ENCODE measurements around the gene MGAT4C. TPM values are rescaled to one million over a fixed set of nuclear protein-coding genes. Genes with fewer than 3 reads are reported as not detected.
"Not testable (repeated sequence)": the region's sequence is repeated elsewhere in the genome, so short reads cannot be mapped to it uniquely, and the experiment has no call there.

Gene MGAT4C
- 1 to 10 TPM; 1.6 to 1.9 (median 1.6) TPM for polyA plus RNA-seq (ENCODE audit: insufficient read length in 3 of 3)

- no peak for DNase-seq (ENCODE audit: low read depth in 3 of 3, low spot score in 2 of 3)
These were observed at the start of gene MGAT4C for GRCh38 chr12:86256163-86256562. Gene MGAT4C, minus strand, starts transcription at chr12:86256391.

GRCh38 chr12:86296396-86296795 is 40.2 kb upstream of the MGAT4C start:
- DNase-seq (ENCODE audit: low read depth in 3 of 3, low spot score in 2 of 3) = not testable (repeated sequence)

- no peak for DNase-seq (ENCODE audit: low read depth in 3 of 3, low spot score in 2 of 3)
These were observed 37.6 kb upstream of the MGAT4C start for GRCh38 chr12:86293682-86294240.

GRCh38 chr12:86292480-86292879 is 36.3 kb upstream of the MGAT4C start:
- DNase-seq (ENCODE audit: low read depth in 3 of 3, low spot score in 2 of 3) = no peak

DNA sequence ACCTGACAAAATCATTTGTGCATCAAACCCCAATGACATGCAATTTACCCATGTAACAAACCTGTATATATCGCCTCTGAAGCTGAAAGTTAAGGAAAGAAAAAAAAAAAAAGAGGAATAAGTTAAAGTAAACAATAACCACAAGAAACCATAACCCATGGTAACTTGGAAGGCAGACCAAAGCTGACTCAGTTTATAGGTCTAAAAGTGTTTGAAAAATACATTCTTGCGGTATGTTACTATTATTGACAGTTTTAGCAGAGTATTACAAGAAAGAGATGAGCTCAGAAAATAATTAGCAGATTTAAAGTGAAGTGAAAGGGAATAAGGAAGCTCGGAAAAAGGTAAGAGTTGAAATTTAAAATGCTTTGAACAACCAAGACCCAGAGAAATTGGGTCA is 34.4 kb upstream of the MGAT4C start:
- no peak for DNase-seq (ENCODE audit: low read depth in 3 of 3, low spot score in 2 of 3)

DNA sequence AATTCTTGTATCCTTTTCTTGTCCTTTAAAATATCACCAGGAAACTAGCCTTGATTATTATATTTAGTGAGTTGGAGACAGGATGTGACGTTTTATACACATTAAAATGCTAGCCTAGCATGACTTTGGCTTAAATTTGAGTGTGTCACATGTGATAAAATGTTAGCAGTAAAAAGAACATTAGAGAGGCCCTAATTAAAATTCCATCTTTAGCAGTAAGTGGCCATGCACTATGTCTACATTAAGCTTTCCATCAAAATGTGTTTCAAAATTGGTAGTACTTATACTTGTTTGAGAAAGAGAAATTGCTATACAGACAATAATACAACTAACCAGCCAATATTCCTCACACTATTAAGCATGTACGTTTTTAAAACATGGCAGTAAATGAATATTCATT is 29.9 kb upstream of the MGAT4C start:
- DNase-seq (ENCODE audit: low read depth in 3 of 3, low spot score in 2 of 3) = no peak

DNA sequence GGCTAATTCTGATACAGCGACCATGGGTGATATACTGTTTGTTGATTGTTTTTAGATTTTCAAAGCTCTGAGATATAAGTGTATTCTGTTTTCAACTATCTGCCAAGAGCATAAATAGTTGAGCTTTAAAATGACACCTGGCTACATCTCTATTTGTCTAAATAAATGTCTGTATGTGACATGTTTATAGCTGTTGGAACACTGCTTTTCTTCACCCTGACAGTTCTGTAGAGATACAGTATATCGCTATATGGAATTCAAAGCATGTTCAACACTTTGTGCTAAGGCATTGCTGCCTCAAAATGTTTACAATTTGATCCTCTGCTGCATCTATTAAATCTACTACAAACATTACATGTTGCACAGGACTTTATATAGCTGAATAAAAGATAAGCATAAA is 27.4 kb upstream of the MGAT4C start:
- DNase-seq (ENCODE audit: low read depth in 3 of 3, low spot score in 2 of 3) = no peak

- DNase-seq (ENCODE audit: low read depth in 3 of 3, low spot score in 2 of 3) = no peak
These were observed 19.2 kb upstream of the MGAT4C start for GRCh38 chr12:86275356-86275755.

DNA sequence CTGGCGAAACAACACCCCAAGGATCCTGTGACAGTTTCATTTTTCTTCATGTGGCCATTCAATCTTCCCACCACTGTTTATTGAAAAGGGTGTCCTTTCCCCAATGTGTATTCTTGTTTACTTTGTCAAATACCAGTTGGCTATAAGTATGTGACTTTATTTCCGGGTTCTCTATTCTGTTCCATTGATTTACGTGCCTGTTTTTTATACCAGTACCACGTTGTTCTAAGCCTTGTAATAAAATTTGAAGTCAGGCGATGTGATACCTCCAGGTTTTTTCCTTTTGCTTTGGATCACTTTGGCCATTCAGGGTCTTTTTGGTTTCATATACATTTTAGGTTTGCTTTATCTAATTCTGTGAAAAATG is 9.1 kb upstream of the MGAT4C start:
- no peak for DNase-seq (ENCODE audit: low read depth in 3 of 3, low spot score in 2 of 3)

DNA sequence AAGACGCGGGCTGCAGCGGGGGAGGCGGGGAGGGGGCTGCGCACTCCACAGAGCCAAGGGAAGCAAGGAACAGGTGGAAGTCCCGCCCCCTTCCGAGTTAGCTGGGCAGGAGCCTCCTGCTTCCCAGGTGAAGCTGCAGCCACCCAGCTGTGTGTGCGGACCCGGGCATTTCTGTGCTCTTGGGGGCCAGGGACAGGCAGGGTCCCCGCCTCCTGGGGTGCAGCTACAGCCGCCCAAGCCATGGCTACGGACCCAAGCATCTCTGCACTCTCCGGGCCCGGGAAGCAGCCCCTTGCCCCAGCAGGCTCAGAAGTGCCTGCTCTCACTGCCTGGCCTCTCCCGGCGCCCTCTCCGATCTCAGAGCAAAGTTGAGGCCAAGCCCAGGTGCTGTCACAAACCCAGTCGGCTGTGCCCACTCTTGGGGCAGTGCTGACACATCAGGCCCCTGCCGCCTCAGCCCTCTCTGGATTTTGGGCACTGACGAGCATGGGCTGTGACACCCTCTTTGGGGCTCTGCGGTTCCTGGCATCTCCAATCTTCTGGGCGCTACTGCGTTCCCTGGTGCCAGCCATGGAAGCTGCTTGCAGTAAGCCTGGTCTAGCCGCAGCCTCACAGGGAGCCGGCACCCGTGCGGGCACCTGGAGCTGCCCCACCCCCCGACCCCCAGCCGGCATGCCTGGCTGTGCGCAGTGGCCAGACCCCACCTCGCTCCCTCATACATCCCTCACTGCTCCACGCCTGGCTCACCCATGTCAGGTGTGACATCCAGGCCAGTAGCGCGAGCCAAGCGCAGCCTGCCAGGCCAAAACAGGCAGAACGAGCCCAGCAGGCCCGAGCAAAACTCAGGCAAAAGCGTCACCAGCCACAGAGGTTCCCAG is 8.5 kb upstream of the MGAT4C start:
- no peak for DNase-seq (ENCODE audit: low read depth in 3 of 3, low spot score in 2 of 3)

- DNase-seq (ENCODE audit: low read depth in 3 of 3, low spot score in 2 of 3) = no peak
These were observed 5.4 kb upstream of the MGAT4C start for GRCh38 chr12:86261578-86261977.

- DNase-seq (ENCODE audit: low read depth in 3 of 3, low spot score in 2 of 3) = no peak
These were observed 5.0 kb upstream of the MGAT4C start for GRCh38 chr12:86261142-86261541.

DNA sequence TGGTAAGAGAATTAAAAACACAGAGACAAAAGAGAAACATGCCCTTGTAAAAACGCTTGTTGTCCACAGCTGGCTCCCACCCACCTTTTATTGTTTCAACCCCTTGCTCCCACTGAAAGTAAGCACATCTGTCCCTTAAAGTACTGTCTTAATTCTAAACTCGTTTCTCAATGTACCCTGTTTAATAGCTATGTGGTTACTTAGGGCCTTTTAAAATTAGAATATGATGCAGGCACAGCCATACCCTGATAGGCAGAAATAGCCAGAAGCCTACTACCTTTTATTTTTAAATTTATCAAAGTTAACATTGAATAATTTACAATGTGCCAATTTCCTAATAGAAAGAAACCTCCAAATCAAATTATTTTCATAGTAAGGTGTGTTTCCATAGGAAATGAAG is 4.0 kb upstream of the MGAT4C start:
- DNase-seq (ENCODE audit: low read depth in 3 of 3, low spot score in 2 of 3) = no peak

- DNase-seq (ENCODE audit: low read depth in 3 of 3, low spot score in 2 of 3) = no peak
These were observed 943 bp upstream of the MGAT4C start for GRCh38 chr12:86257134-86257533.

- DNase-seq (ENCODE audit: low read depth in 3 of 3, low spot score in 2 of 3) = no peak
These were observed 1.6 kb downstream of the MGAT4C start for GRCh38 chr12:86254399-86255107.

DNA sequence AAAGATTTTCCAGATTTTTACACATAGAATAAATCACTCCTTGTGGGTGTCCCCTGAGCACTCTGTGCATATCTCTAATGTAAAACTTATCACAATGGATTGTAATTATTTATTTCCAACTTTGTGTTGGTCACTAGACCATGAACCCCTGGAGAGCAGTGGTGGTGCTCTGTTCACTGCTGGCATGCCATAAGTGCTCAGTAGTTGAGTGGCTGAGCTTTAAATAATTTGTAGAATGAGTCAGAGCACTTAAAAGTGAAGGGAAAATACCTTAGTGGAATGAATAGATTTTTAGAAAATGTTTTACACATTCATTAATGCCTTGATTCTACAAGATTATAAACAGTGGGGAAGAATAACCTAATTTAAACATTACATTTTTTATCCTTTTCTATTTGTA is 6.3 kb downstream of the MGAT4C start:
- DNase-seq (ENCODE audit: low read depth in 3 of 3, low spot score in 2 of 3) = no peak

GRCh38 chr12:86249276-86249675 is 6.9 kb downstream of the MGAT4C start:
- no peak for DNase-seq (ENCODE audit: low read depth in 3 of 3, low spot score in 2 of 3)

DNA sequence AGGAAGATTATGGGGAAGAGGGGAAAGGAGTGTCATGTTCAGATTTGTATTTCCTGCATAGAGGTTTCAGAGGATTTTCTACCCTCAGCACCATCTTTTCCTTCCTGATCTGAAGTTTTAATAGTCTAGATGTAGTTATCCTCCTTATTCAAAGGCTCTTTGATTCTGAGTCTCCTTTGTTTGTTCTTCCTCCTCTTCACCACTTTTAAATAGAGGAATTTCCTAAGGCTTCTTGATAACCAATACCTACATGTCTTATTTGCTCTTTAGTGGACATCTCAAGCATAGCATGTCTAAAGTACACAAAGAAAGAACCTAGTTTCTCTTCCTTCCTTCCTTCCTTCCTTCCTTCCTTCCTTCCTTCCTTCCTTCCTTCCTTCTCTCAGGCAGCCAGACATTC is 8.3 kb downstream of the MGAT4C start:
- no peak for DNase-seq (ENCODE audit: low read depth in 3 of 3, low spot score in 2 of 3)

GRCh38 chr12:86241600-86241999 is 14.6 kb downstream of the MGAT4C start:
- no peak for DNase-seq (ENCODE audit: low read depth in 3 of 3, low spot score in 2 of 3)

DNA sequence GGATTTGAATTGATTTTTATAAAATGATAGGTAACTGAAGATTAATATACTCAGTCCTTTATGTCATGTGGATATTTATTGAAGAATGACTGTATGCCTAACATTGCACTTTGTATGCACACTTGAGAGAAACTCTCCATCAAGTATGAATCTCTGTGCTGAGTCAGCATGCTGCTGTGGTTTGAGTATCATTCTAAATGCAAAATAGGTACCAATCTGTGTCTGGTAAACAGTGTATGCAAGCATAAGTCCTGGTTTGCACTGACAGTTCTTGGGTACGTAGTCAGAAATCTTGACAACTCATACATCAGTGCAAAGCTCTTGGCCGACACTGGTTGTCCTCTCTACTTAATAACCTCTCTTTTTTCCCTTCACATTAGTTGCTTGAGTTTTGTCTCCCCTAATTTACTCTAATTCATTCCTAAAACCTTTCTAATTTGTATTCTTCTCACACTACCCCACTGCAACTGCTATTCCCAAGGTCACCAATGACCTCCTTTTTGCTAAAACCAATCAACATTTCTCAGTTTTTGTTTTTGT is 21.8 kb downstream of the MGAT4C start:
- no peak for DNase-seq (ENCODE audit: low read depth in 3 of 3, low spot score in 2 of 3)

GRCh38 chr12:86233126-86233525 is 23.1 kb downstream of the MGAT4C start:
- no peak for DNase-seq (ENCODE audit: low read depth in 3 of 3, low spot score in 2 of 3)

Measured in right renal cortex interstitium (tissue), 3 donors.